SIG-M5 treated with dmso at 0.1 percent for 504 hours (cell line): ENCODE results near the gene LRRC36.
"Not testable (repeated sequence)": the region's sequence is repeated elsewhere in the genome, so short reads cannot be mapped to it uniquely, and the experiment has no call there.

ENCODE experiments used
- DNase-seq: peaks from one replicate; lab custom pipeline; 2025; ENCODE audit not compliant: unreplicated experiment; lab: John Stamatoyannopoulos, UW

The LRRC36 gene

DNA sequence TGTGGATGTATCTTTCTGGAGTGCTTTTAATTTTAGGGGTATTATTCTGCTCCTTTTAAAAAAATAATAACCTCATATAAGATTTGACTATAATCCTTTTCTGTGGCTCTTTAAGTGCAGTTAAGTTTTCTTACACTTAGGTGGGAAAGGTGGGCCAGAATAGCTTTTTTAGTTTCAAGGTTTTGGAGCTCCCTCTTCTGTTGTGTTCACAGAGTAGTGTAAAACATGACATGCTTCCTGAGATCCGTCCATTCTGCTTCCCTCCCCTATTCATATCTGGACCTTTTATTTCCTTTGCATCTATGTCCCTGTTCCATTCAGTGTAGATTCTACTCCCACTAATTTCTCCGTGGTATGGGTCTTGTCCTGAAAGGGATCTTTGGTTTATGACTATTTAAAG is 12.8 kb downstream of the LRRC36 start:
- DNase-seq, result no peak

DNA sequence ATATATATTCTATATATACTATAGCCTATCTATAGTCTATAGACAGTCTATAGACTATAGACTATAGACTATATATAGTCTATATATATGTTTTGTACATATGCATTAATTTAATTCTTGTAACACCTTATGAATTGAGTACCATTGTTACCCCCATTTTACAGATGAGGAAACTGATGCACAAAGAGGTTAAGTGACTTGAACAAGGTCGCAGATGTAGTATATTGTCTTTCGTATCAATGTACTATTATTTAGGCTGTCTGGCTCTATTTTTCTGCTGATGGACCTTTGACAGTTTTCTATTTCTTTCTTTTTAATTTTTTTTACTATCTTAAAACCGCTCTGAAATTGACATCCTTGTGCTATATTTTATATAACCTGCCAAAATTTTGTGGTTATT is 14.6 kb downstream of the LRRC36 start:
- no peak for DNase-seq

DNA sequence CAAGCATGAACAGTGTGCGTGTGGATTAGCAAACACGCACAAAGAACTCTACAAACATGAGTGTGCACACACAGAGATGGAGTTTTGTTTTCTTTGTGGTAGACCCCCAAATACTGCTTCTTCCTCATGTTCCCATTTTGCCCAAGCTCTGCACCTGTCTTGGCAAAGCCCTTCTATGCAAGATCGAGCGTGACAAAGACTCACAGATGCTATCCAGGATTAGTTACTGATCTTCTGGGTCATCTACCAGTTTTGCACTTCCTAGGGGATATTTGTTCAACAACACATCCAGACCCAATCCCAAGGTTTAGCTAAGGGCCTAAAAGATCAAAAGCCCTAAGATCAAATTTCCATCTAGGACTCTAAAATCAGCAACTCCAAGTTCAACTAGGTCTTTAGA is 16.0 kb downstream of the LRRC36 start:
- no peak for DNase-seq

DNA sequence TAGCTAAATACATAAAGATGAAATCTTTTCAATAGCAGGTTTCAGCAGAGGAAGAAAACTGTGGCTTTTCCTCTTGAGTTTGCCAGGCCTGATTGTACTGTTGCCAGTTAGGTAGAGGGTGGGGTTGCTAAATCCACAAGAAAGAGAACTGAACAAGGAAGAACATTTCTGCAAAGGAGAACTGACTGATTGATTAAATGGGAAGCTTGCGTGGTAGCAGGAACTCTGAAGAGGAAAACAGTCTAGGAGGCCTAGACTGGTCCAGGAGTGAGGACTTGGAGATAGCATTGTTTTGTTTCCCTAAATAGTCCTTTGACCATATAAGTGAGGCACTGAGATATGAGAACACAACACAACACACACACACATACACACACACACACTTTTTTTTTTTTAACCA is 18.8 kb downstream of the LRRC36 start:
- DNase-seq, result no peak

DNA sequence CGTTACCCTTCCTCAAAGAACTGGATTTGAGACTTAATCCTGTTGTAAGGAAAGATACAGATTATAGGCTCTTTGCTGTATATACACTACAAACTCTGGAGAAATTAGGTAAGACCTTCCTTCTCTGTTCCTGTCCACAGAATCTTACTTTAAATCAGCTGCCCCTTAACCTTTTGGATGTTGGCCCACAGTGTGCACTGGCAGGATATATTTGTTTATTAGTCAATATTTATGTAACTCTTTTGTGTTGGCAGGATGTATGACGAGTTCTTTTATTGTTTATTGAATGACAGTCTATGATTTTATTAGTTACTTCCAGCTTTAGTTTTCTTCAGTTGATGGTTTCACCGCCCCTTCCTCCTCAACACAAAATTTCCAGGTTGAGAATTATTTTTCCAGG is 19.7 kb downstream of the LRRC36 start:
- peak; percentile 8 for DNase-seq

DNA sequence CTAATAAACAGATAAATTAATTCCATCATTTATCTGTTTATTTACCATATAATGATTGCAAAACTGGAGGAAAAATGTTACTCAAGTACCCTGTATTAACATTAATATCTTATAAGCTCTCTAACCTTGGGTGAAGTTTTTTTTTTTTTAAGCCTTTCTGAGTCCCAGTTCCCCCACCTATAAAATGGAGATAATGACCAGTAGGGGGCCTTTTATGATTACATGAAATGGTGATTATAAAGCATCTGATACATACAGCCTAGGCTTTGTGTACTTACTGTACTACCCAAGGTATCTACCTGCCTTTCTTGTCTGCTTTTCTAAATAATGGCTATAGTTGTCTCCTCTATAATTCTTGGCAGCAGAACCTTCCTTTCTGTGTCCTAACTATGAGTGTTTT is 22.6 kb downstream of the LRRC36 start:
- DNase-seq, result peak; percentile 45

DNA sequence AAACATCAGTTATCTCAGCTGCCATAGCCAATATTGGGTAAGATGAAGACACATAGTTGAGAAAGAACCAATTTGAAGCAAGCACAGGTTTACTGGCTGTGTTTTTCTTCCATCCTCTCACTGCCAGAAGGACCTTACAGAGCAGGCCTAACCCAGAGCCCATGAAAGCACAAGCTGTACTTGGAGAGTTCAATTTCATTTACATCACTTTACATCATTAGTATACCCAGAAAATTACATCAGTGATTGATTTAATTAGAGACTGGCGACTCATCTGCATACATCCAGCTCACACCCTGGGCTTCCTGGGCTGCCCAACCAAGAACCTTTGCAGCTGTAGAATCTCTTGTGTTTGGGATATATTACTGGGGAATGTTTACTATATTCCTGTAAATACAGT is 23.7 kb downstream of the LRRC36 start:
- no peak for DNase-seq

DNA sequence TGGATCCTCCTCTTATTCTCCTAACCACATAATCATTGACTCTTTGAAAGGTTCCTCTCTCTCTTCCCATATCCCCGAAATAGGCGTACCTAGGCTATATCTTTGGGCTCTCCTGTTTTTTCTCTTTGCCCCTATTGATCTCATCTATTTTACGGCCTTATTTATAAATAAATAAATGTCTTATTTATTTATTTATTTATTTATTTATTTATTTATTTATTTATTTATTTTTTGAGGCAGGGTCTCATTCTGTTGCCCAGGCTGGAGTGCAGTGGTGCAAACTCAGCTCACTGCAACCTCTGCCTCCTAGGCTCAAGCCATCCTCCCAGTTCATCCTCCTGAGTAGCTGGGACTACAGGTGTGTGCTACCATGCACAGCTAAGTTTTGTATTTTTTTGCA is 25.8 kb downstream of the LRRC36 start:
- DNase-seq, result not testable (repeated sequence)

DNA sequence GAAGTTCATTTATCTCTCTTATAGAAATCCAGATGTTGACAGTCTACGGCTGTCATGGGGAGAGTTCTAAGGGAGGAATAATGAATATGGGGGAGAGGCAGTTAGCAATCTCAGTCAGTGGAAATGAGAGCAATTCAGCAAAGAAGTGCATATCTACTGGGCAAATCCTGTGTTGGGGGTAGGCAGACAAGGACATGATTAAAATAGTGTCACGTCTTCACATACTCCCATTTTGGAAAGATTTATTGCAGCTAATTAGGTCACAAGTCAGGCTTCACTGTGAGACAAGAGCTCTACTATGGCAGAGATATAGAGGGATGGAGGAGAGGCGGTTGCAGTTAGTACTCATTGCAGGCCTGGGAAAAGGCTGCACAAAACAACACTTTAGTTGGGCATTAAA is 29.8 kb downstream of the LRRC36 start:
- DNase-seq, result no peak

DNA sequence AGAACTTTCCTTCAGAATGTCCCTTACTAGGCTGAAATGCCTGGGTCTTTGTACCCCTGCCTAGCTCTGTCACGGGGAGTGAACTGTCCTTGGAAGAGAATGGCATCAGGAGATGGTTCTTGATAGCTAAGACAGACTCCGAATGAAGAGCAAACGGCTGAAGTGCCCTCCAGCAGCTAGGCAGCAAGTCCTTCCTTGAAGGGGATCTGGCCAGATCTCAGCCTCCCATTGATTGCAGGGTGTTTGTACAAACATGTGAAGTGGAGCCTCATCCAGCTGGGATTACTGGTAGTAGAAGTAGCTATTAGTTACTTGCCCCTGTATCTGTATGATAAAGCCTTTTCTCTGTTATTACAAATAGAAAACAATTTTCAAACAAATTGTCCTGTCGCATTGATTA is 30.9 kb downstream of the LRRC36 start:
- DNase-seq, result no peak

DNA sequence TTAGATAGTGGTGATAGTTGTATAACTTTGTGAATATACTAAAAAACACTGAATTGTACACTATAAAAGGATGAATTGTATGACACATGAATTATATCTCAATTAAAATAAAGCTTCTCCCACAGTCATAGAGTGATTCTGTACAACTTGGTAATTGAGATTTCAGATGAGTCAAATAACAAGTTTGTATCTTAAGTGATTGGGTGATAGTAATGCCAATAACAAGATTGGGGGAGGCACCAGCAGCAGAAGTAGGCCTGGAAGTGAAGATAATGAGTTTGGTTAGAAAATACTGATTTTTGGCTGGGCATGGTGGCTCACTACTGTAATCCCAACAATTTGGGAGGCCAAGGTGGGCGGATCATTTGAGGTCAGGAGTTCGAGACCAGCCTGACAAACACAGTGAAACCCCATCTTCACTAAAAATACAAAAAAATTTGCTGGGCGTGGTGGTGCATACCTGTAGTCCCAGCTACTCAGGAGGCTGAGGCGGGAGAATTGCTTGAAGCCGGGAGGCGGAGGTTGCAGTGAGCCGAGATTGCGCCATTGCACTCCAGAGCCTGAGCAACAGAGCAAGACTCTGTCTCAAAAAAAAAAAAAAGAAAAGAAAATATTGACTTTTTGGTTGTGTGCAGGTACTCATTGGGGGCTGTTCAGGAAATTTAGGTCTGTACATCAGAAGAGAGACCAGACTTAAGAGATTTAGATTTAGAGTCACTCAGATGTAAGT is 33.1 kb downstream of the LRRC36 start:
- not testable (repeated sequence) for DNase-seq

DNA sequence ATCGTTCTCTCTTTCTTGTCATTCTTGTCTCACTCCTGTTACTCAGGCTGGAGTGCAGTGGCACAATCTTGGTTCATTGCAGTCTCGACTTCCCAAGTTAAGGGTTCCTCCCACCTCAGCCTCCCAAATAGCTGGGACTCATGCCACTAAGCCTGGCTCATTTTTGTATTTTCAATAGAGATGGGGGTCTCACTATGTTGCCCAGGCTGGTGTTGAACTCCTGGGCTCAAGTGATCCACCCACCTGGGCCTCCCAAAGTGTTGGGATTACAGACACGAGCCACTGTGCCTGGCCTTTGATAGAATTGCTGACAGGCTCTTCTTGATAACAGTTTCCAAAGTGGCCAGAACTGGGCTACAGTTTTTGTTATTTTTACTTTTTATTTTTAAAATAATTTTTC is 34.4 kb downstream of the LRRC36 start:
- DNase-seq, result no peak

DNA sequence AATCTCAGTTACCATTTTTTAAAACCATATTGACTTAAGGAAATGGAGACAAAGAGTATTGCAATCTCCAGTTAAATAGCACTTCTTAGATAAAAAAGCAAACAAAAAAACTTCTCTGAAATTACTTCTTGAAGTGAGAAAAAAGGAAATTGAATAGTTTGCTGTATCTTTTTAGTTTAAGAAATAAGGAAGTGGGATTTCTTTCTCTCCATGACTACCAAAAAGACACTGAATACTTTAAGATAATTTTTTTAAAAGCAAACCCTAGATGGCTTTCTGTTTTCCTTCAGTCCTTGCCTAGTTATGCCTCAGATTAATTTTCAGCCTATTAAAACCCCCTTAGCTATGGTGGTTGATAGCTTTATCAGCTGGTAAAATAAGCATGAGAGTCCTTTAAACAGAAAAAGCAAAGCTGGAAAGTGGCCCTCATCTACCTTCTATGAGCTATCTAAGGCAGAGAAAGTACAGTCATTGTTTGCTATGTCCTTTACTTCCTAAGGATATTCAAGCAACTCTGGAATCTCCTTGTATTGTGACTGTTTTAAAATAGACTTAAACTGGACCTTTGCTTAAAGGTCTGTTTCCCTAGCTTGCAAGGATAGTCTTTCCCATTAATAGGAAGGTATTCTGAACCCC is 38.1 kb downstream of the LRRC36 start:
- DNase-seq, result peak; percentile 14

DNA sequence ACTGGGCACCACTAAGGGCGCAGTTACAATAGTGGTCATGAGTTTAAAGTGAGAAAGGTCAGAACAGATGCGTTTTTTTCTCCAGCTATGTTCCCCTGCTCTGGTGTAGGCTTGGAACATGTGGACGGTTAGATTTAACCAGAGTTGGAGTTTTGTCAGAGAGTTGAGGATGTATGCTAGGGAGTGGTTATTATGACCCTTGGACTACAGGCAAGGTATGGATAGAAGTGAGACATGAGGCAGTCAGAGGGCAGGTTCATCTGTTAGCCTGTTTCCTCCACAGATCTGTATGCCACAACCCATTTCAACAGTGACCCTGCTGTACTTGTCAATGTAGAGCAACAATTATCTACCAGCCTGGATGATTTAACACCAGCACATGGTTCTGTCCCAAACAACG is 44.0 kb downstream of the LRRC36 start:
- DNase-seq, result no peak

DNA sequence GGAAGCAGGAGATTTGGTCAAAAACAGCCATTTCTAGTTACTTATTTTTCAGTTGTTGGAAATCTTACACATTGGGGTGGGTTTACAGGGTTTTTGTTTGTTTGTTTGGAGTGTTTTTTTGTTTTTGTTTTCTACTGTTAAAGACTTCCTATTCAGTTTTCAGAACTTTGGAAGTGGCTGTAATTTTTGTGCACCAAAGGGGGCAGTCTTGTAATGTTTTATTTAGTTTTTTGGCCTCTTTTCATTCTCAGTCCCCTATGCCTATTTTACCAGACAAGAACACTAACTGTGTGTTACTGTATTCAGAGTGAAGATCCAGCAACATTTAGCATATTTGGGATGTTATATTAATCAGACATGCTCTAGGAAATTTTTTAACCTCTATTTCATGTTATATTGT is 46.0 kb downstream of the LRRC36 start:
- DNase-seq, result peak; percentile 11

DNA sequence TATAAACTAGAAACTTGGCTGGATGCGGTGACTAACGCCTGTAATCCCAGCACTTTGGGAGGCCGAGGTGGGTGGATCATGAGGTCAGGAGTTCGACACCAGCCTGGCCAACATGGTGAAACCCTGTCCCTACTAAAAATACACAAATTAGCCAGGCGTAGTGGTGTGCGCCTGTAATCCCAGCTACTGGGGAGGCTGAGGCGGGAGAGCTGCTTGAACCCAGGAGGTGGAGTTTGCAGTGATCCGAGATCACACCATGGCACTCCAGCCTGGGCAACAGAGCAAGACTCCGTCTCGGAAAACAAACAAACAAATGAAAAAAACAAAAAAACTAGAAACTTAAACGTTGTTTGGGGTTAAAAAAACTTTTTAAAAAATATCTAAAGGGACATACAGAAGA is 49.4 kb downstream of the LRRC36 start:
- DNase-seq, result not testable (repeated sequence)

DNA sequence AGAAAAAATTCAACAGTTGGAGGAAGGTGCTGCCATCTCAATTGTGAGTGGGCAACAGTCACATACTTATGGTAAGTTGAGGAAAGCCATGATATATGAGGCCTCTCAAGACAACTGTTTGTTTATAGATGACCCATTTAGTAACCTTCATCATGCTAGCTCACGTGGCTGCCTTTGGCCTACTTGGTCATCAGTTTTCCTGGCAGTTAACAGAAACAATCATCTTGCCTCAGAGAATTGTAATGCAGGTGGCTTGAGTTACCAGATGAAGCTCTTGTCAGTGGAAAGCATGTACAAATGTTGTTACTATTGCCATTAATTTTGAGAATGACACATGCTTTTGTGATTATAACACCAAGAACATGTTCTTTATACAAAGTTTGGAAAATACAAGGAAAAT is 52.0 kb downstream of the LRRC36 start:
- no peak for DNase-seq

DNA sequence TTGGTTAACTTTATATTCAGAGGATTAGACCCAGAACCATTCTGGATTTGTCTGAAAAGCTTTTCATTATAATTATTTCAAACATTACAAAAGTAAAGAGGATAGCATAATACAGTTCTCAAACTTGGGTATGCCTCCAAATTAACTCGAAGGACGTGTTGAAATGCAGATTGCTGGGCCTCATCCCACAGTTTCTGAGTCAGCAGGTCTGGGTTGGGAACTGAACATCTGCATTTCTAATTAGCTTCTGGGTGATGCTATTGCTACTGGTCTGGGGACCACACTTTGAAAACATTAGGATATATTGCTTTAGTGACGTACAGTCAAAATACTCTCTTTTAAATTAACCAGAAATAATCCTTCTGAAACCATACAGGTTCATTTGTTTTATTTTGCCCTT is 56.7 kb downstream of the LRRC36 start:
- DNase-seq, result no peak

DNA sequence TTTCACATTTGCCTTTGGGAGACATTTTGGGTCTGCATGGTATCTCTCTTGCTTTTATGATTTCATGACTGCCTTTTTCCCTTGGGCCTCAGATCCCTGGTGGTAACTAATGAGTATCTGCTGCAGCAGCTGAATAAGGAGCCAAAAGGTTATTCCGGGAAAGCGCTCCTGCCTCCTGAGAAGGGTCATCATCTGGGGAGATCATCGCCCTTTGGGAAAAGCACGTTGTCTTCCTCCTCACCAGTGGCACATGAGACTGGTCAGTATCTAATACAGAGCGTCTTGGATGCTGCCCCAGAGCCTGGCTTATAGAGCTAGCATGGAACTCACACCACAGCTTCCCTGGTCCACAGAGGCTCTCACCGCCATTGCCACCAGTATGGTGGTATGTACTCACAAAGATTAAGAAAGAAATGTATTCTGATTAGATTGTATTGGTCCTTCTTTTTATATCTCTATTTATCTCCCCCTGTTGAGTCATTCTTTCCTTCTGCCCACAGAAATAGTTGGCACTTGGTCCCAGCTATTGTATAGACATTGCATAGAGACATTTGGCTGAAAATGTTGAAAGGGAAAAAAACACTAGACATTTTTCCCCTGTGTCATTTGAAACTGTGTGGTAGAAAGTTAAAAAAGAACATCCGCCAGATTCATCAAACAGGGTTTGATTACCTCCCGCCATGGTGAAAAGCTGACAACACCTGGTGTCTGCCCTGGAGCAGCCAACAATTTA is 58.3 kb downstream of the LRRC36 start:
- DNase-seq, result no peak

DNA sequence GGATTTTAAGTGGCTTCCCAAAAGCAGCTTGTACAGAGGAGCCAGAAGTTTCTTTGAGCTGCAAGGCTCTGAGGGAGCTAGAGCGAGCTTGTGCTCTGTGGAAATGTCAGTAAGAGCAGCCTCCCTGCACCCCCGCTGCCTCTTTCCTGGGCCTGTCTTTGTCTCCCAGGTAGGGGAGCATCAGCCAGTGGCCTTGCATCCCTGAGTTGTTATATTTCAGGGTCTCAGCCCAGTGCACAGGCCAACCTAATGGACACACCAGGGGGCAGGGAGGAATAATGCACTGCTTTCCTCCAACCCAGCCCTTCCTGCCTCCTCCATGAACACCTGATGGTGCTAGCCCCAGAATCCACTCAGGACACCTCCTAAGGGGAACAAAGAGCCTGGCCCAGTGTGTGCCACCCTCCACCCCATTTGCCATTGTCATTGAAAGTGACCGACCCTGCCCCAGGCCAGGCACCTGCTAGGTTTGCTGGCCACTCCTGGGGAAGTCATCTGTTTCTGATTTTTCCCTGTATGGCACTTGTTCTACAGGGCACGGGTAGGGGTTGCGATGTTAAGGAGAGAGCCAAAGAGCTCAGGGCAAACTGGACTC is 60.3 kb downstream of the LRRC36 start:
- no peak for DNase-seq

DNA sequence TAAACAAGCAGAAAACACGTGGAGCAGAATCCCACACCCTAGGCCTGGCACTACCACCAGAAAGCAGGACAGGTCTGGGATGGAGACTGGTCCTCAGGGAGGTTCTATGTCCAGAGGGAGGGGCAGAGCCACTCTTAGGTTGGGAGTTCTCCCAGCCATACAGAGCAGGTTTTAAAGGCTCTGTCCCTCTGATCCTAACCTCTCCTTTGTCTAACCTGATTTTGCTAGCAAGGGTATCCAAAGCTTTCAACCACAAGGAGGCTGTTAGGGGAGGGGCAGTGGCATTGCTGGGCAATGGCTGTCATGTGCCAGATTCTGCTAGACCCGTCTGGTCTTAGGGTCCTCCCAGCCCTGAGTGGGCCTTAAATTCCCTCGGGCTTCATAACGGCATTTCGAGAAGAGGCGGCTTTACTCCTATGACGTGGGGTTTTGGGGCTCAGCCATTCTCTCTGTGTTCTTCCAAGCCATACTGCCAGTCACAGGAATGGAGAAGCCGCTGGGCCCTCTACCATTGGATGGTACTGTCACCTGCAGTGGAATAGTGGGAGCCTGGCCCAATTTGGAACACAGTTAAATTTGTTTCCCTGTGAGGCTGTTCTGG is 61.0 kb downstream of the LRRC36 start:
- DNase-seq, result no peak

DNA sequence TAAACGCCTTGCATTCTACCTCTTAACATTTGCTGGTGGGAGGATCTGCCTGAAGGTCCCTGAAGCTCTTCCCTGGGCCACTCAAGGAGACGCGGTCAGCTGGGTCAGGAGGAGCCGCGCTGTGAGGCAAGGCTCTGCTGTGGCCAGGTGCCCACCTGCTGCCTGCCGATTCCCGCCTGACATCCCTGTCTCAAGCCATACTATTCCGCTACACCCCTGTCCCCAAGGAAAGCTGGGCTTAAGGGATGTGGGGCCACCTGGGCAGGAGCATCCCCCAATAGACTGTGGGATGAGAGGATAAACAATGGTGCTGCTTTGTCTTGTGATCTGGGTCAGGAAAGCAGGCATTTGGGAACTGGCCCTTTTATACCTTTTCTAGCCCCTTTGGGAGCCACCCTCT is 61.6 kb downstream of the LRRC36 start:
- no peak for DNase-seq
